Jurkat, Clone E6-1 (cell line): Measurements from ENCODE around the gene RPTOR.

ENCODE experiments used
- DNase-seq: peaks from one replicate; pipeline ENCODE4 v3.0.0-alpha.2; 2011; ENCODE audit warnings: low read depth, low spot score
- H3K4me3 ChIP-seq: 2 replicates; pipeline ENCODE4 v1.5.1; 2011; ENCODE audit warnings: mild to moderate bottlenecking, low read length, control low read depth, moderate library complexity

The RPTOR gene

DNA sequence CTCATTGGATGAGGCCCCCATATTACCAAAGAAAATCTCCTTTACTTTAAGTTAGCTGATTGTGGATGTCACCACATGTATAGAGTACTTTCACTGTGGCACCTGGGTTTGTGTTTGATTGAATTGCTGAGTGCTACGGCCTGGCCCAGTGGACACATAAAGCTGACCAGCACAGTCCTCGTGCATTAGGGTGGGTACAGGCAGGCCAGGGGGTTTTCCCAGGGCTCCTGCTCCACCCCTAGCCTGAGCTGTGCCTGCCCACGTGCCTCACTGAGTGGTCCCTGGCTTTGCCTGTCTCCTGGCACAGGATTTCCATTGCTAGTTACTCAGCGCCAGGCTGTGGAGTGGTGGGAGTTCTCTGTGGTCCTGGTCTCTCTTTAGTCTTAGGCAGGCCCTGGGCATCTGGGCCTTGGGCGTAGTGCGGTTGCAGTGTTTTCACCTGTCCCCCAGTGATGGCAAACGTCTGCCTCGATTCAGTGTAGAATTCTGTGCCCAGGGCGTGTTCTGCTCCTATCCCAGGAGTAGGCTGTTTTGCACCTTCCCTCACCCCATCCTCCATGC lies 86.0 kb downstream of the RPTOR start:
- H3K4me3 ChIP-seq, result no peak overlapping the region
- no peak for DNase-seq

DNA sequence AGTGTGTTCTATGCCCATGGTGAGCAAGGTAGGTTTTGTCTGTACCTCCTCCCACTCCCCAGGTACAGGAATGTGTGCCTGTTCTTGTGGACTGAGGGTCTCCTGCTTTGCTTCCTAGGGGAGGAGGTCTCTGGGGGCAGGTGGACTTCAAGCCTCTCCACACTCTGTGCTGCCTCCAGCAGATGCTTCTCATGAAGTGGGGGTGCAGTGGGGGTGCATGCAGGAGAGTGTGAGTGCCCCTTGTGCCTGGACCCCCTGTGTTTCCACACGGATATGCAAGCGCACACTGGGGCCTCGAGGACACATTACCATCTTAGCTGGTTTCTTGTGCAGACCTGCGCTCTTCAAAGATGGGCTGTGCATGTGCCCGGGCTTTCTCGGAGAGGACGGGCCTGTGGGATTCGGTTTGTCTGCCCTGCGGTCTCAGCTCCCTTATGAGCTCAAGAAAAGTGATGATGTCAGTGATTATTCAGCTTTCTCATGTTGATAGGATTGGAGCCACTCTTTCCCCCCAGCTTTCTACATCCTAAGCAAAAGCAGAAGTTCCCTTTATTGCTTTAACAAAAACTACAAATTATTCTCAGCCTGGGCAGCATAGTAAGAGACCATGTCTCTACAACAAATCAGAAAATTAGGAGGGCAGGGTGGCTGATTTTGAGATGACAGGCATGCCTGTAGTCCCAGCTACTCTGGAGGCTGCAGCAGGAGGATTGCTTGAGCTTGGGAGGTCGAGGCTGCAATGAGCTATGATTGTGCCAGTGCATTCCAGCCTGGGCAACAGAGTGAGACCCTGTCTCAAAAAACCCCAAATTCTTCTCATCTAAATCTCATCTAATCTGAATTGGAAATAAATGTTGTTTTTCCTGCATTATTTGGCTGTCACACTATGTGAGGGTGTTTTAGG lies 86.8 kb downstream of the RPTOR start:
- DNase-seq, result no peak
- H3K4me3 ChIP-seq, result no peak overlapping the region

DNA sequence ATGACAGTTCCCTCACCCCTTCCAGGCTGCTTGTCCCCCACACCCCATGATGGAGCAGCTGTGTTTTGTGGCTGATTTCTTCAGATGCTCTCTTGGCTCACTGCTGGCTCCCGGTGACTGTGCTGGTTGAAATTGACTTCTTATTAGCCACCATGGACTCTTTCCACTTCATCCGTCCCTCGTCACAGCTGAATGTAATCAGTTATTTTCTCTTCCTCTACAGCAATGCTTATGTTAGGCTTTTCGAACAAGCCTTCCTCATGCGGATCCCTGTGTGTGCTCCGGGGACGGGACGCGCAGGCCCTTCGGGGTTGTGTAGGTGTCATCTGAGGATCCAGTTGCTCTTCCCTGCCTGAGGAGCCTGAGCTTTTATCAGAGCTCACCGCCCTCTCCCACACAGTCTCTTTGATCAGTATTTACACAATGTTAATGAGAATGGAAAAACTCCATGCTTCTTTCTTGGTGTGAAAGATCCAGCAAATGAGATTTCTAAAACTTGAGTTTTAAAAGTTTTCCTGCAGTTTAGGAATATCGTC lies 87.5 kb downstream of the RPTOR start:
- DNase-seq, result no peak
- no peak overlapping the region for H3K4me3 ChIP-seq

- no peak for DNase-seq
- no peak overlapping the region for H3K4me3 ChIP-seq
Observed at GRCh38 chr17:80633207-80633606, 88.6 kb downstream of the RPTOR start.

GRCh38 chr17:80633994-80634566 lies 89.4 kb downstream of the RPTOR start:
- no peak for DNase-seq
- no peak overlapping the region for H3K4me3 ChIP-seq

- no peak overlapping the region for H3K4me3 ChIP-seq
- no peak for DNase-seq
Observed at GRCh38 chr17:80636361-80637018, 91.9 kb downstream of the RPTOR start.

GRCh38 chr17:80637048-80637781 lies 92.6 kb downstream of the RPTOR start:
- no peak for DNase-seq
- no peak overlapping the region for H3K4me3 ChIP-seq

DNA sequence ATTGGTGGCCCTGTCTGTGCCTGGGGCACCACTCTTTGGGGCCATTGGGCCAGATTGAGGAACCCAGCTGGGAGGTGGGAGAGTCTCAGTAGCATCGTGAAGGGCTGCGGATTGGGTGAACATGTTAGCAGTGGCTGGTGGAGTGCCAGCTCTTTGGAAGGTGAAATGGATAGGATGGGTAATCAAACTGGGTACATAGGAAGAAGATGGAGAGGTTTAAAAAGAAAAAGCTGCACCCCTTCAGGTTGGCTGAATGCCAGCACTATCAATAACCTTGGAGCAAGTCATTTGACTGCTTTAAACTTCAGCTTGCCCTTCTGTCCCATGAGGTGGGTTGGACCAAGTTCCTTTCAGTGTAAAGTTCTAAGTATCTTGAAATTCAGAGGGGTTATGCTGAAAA lies 95.0 kb downstream of the RPTOR start:
- no peak overlapping the region for H3K4me3 ChIP-seq
- DNase-seq, result no peak

GRCh38 chr17:80640366-80641084 lies 95.9 kb downstream of the RPTOR start:
- no peak overlapping the region for H3K4me3 ChIP-seq
- DNase-seq, result no peak

- no peak overlapping the region for H3K4me3 ChIP-seq
- DNase-seq, result no peak
Observed at GRCh38 chr17:80643326-80644099, 98.9 kb downstream of the RPTOR start.

DNA sequence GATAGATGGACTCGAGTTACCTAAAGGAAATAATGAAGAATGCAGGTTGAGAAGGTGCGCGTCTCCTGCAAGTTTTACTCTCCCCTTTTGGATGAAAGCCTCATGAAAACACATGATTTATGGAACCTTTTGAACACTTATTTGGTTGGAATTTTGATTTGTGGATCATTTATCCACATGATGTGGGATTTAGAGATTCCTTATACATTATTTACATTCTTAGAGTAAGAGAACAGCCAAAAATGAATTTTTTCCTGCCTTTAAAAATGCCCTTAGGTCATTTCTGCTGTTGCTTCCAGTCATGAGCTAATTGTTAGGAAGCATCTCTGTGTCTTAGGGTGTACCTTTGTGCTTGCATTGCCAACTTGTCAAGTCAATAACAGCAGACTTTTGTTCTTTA lies 99.9 kb downstream of the RPTOR start:
- no peak for DNase-seq
- no peak overlapping the region for H3K4me3 ChIP-seq

DNA sequence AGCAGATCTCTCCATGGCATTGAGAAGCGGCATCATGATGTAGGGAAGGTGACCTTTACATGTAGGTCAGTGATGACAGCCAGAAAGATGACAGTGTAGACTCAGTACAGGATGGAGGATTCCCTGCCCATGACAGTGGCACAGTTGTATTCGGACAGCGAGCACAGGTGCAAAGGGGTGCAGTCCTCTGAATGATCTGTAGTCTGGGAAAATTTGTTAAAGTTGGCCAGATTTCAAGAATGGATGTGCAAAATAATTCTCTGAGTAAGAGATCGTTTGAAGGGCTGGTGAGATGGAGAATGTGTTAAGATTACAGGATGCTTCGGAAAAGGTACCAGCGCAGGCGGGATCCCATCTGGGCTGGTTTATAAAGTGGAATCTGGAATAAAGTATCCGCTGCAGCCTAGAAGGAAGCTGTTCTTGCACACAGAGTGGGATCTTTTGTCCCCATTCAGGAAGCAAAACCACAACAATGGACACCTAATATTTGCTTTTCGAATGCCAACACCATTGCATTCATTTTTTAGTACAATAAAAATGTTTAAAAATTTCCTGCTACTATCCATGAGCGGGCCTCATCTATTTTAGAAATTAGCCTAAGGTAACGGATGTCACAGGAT lies 101.2 kb downstream of the RPTOR start:
- DNase-seq, result no peak
- H3K4me3 ChIP-seq, result no peak overlapping the region

GRCh38 chr17:80646328-80646727 lies 101.7 kb downstream of the RPTOR start:
- DNase-seq, result no peak
- H3K4me3 ChIP-seq, result no peak overlapping the region

- no peak for DNase-seq
- no peak overlapping the region for H3K4me3 ChIP-seq
Observed at GRCh38 chr17:80647746-80648145, 103.1 kb downstream of the RPTOR start.

DNA sequence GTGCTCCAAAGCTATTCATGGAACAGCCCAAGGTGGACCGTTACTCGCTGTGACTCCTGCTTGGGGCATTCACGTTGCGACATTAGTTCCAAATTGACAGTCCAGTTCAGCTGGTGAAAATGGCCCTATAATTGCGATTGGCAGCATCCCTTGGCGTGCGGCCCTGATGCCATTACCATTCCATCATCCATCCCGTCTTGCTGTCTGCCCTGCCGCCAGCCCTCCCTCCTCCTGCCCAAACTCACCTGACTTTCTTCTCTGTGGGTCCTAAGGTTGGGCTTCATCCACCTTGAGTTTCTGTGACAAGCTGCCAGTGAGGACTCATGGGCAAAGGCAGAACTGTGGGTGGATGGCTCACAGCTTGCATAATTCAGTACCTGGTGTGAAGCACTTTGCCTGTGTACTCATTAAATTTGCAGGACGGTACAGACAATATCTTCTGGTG lies 104.6 kb downstream of the RPTOR start:
- no peak for DNase-seq
- no peak overlapping the region for H3K4me3 ChIP-seq

GRCh38 chr17:80649672-80650330 lies 105.2 kb downstream of the RPTOR start:
- H3K4me3 ChIP-seq, result no peak overlapping the region
- DNase-seq, result no peak

DNA sequence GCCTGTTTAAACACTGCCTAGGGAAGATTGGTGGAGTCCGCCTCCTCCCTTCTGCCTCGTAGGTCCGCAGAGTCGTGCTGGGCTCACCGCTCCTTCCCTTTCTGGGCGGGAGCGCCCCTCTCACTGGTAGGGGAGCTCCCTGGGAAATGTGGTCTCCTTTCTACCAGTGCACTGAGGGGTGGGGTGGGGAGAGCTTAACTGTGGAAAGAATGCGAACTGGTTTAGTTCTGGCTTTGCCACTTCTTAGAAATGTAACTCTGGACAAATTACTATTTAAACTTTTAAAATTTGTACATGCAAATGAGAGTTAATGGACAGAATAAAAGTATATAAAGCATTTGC lies 105.7 kb downstream of the RPTOR start:
- no peak for DNase-seq
- H3K4me3 ChIP-seq, result no peak overlapping the region
